Right lung (tissue), 5 donors: ENCODE results near the gene MGRN1. TPM values are rescaled to one million over a fixed set of nuclear protein-coding genes. Genes with fewer than 3 reads are reported as not detected.
A peak's percentile ranks its signal among the peaks of the same experiment; 100 is the strongest.

Experiments
- DNase-seq, 2 donors: peaks; one replicate each; pipeline ENCODE4 v3.0.0-alpha.2; 2013
- polyA plus RNA-seq, 5 donors: library from polyadenylated mRNA; unstranded; fragments of 120-200 nt; gene quantifications; one replicate each; pipeline versions ENCODE4 v1.2.1 to v1.2.3, GENCODE V29; 2013; ENCODE audit warnings: inconsistent platforms in 1 of 5, low replicate concordance in 1 of 5; ENCODE audit not compliant: insufficient read length in 5 of 5, insufficient read depth in 1 of 5

The MGRN1 gene
- polyA plus RNA-seq, 5 donors = 38.2 to 87.7 (median 58.2) TPM

DNA sequence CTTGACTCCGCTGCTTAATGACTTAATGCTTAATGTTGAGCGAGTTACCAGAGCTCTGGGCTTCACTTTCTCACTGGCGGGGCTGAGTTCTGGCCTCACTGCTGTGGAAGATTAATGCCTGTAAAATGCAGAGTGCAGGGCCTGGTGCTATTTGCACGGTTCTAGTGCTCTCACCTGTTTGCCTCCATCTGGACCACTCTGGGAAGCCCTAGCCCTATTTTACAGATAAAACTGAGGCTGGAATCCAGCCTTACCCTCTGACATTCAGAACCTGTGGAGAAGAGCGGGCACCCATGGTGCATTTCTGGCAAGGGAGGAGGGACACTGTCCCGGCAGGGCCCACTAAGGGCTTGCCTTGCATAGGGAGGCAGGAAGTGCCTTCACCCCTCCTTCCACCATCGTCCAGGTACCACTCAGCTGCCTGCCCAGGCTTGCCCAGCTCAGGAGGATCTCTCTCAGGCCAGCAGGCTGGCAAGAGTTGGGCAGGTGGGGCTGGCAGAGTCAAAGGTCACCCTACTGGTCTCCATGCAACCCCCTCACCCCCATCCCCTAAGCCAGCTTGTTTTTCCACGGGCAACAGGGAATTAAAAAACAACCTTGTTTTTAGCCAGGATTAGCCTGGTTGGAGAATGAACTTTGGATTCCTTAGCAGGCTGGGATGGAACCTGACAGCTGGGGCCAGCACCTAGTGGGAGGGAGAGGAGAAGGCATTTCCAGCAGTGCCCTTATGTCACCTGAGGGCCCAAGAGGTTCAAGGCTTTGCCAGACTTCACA, 5.8 kb upstream of the MGRN1 start:
- no peak for DNase-seq

- DNase-seq = no peak
Observed at GRCh38 chr16:4623593-4623992, 1.0 kb upstream of the MGRN1 start.

DNA sequence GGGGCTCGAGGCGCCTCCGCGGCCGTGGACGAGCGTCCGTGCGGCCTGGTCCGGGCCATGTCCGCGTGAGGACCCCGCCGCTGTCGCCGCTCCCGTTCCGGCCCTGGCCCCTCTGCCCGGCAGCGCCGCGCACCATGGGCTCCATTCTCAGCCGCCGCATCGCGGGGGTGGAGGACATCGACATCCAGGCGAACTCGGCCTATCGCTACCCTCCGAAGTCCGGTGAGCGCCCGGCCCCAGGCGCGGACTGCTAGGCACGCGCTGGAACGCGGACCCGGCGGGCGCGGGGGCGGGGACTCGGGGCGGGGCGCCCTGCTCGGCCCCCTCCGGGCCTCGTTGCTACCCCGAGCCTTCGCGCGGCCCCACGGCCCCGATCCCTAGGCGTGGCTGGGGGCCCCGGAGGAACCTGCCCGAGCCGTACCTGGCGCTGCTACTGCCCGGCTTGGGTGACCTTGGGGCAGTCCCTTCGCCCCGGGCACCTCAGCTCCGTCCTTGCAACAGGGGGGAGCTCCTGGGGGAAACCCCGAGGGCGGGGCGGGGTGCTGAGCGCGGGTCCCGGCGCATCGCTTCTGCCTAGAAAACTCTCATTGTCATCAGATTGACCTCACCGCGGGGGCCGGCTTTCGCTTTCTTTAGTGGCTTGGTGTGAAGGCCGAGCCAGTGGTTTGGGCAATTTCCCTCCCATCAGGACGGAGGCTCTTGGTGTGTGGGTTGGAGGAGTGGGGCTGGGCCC, 367 bp downstream of the MGRN1 start:
- DNase-seq = peak; percentile 50 to 55

DNA sequence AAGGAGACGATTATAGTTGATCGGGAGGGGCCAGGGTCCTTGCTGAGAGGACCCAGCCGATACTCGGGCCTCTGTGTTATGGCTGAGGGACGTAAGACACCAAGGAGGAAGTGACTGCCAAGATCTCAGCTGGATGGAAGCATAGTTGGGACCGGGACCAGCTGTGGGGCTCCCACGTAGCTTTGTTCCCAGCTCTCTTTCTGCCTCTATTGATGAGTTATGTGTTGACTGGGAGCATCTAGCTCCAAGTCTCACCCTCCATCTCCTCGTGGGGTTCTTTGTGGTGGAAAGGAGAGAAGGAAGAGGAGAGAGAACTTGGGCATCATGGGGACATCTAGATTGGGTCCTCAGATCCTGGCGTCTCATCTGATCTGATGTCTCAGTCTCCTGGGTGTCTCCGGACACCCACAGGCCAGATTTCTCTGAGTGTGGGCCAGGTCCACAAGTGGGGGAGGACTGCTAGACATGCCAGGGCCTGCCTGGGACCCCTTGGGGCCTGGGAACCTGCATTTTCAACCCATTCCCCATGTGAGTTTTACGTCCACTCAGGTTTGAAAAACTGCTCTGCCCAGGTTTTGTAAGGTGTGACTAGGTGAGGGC, 1.0 kb downstream of the MGRN1 start:
- DNase-seq = no peak

DNA sequence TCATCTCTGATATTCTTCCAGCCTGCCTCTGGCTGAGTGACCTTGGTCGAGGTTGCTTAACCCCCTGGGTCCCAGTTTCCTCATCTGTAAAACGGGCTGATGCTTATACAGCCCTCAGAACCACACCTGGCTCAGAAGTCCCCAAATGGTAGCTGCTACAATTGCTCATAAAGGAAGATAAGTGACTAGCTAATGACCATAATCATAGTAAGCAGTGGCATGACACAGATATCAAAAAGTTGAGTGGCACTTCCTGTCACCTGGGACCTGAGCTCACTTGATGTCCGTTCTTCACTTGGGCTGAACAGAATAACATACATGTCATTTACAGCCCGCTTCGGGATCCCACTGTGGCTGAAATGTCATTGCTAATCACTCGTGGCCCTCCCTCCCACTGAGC, 1.8 kb downstream of the MGRN1 start:
- no peak for DNase-seq

- no peak for DNase-seq
Observed at GRCh38 chr16:4628283-4628682, 3.7 kb downstream of the MGRN1 start.

- DNase-seq = no peak
Observed at GRCh38 chr16:4631444-4631843, 6.8 kb downstream of the MGRN1 start.

DNA sequence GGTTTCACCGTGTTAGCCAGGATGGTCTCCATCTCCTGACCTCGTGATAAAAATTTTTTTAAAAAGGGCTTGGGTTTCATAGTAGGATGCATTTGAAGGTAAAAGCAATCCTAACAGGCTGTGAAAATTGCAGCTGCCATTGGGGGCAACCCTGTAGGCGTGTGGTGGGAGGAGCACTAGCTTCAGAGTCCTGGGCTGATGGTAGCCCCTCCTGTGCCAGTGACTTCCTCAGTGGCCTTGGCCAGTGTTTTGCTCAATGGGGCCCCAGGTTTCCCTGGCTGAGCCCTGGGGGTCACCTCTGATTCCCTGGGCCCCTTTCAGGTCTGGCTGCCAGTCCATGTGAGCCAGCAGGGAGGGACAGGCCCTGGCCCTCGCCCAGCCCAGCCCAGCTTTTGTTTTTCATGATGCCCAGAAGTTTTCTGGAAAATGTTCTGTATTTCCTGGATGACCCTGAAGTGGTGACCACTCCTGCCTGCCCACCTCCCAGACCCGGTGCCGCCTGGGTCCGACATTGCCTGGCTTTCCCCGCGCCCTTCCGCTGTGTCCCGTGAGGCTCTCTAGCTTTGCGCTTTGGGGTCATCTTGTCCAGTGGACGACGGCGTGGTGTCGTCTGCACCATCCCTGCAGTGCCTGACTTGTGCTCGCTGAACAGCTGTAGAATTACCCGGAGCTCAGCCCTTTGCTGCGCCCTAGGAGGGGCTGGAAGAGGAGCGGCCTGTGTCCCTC, 9.4 kb downstream of the MGRN1 start:
- DNase-seq = no peak

GRCh38 chr16:4634768-4635167, 10.1 kb downstream of the MGRN1 start:
- no peak for DNase-seq

GRCh38 chr16:4636196-4636595, 11.6 kb downstream of the MGRN1 start:
- no peak for DNase-seq

- DNase-seq = no peak
Observed at GRCh38 chr16:4637501-4638166, 13.0 kb downstream of the MGRN1 start.

GRCh38 chr16:4639899-4640509, 15.4 kb downstream of the MGRN1 start:
- DNase-seq = no peak

DNA sequence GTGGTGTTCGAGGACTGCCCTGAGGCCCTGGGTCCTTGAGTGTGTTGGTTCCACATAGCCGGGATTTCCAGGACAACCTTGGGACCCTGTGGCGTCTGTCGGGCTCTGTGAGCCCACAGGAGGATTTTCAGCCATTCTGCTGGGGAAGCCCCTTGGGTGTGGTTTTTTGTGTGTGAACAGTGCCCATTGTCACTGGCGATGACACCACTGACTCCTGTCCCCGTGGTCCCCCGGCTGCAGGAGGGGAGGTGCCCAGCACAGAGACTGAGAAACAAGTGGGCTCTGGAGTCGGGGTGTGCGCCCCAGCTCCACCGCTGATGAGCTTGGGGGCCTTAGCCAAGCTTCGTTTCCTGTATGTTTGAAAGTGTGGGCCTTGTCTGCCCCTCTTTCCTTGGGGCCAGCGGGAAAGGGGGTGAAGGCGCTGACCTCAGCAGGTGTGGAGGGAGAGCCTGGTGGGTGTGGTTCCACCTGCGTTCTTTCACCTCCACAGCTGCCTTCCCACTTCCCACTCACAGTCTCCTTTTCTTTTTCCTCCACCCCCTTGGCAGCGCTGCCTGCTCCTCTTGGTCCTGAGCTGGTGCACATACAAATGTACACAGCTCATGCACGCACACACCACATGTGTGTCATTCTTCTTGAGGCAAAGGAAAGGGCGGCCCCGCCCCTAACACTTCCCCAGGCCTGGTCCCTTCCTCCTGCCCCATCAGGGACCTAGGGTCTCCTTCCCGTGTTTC, 16.1 kb downstream of the MGRN1 start:
- DNase-seq = no peak

- no peak for DNase-seq
Observed at GRCh38 chr16:4641306-4641687, 16.7 kb downstream of the MGRN1 start.

DNA sequence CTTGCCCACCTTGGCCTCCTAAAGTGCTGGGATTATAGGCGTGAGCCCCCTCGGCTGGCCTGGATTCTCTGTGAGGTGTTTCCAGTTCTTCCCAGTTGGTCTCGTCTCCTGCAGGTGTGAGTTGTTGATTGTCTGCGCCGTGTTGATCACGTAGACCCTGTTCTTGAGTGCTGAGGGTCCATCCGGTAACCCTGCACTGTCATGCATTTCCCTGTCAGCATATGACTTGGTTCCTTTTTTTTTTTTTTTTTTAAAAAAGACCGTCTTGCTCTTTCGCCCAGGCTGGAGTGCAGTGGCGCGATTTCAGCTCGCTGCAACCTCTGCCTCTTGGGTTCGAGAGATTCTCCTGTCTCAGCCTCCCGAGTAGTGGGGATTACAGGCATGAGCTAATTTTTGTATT, 17.3 kb downstream of the MGRN1 start:
- no peak for DNase-seq

DNA sequence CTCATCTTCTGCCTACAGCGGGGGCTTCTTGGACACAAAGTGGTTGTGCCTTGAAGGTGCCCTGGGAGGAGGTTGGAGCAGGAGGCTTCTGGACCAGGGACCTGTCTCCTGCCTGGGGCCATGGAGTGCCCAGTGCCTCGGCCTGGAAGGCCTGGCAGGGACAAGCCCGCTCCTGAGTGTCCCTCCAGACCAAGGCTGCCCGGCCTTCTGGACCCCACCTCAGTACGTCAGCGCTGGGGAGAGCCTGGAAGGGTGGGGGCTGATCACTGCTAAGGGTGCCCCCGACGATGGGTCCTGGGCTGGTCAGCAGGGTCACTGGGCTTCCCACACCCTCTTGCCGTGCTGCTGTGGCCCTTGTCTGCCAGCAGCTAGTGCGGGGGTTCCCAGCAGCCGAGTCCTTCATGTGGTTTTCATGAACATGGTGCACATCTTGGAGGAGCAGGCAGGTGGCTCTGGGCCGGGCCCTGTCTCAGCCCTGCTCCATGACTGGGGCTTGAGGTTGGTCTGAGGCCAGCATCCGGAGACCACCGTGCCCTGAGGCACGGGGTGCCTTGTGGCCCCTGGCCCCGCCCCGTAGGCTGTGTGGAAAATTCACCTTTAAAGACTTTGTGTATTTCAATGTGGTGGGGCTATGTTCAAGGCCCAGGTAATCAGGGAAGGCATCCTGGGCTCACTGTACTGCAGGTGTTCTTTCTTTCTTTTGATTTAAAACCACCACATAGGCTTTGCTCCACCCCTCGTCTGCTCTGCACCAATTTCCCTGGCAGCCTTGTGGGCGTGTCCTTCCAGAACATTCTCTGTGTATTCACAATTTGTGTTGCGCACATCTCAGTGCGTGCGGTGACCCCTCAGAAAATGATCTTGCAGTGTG, 22.4 kb downstream of the MGRN1 start:
- no peak for DNase-seq

- no peak for DNase-seq
Observed at GRCh38 chr16:4647644-4647980, 23.0 kb downstream of the MGRN1 start.

DNA sequence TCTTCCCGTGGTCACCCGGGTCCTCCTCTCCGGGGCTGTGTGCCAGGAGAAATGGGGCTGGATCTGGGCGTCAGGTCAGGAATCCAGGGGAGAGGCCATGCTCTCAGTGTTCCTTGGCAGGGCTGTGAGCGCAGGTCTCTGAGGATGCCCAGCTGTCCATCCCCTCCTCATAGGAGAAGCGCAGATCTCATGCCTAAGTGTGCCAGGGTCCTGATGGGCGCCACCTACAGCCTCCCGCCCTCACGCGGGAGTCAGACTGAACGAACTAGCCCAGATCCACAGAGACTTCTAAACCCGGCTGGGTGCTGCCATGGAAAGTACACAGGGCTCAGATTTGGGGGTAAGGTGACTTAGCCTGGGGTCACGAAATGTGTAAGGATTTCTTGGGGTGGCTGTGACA, 24.3 kb downstream of the MGRN1 start:
- DNase-seq = no peak

DNA sequence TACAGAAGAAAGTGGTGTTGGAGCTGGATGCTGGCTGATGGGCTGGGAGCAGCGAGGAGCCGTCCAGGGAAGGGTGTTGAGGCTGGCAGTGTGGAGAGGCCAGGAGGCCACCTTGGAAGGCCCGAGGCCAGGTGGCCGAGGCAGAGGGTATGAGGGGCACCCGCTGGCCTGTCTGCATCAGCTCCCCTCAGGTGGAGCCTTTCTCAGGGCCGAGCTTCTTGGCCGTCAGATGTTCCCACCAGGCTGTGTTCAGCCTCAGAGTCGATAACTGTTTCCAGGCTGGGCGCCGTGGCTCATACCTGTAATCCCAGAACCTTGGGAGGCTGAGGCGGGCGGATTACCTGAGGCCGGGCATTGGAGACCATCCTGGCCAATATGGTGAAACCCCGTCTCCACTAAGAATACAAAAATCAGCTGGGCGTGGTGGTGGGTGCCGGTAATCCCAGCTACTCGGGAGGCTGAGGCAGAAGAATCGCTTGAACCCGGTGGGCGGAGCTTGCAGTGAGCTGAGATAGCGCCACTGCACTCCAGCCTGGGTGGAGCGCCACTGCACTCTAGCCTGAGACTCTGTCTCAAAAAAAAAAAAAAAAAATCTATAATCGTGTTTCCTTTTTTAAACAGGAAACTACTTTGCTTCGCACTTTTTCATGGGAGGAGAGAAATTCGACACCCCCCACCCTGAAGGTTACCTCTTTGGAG, 25.3 kb downstream of the MGRN1 start:
- no peak for DNase-seq
